HepG2 (cell line): ENCODE measurements around the gene NUPR2. TPM values are rescaled to one million over a fixed set of nuclear protein-coding genes. Genes with fewer than 3 reads are reported as not detected.

Source experiments
- IRX3 ChIP-seq: sonication (generic); formaldehyde crosslinking; IDR thresholded peaks from 2 replicates; pipeline ENCODE4 v1.8.1; 2023; ENCODE audit warnings: mild to moderate bottlenecking, low read depth, missing genetic modification reagents, borderline replicate concordance
- KLF15 ChIP-seq: sonication (generic); formaldehyde crosslinking; IDR thresholded peaks from 2 replicates; pipeline ENCODE4 v1.8.1; 2023; ENCODE audit warnings: borderline replicate concordance, mild to moderate bottlenecking, inconsistent platforms, missing genetic modification reagents, mixed read lengths
- NONO ChIP-seq, 2 experiments: fragments of 450-650 bp in 1 of 2; sonication (generic) in 1 of 2; formaldehyde crosslinking in 1 of 2; IDR thresholded peaks in 1 of 2; conservative IDR thresholded peaks in 1 of 2; 2 replicates each; pipeline versions ENCODE4 v1.6.1 to v1.8.0; 2017 to 2022; ENCODE audit warnings: mild to moderate bottlenecking in 1 of 2, missing genetic modification reagents in 1 of 2, moderate library complexity in 1 of 2
- RFXANK ChIP-seq: IDR thresholded peaks from 2 replicates; pipeline ENCODE4 v1.6.1; 2016
- RNF2 ChIP-seq: fragments of 450-650 bp; conservative IDR thresholded peaks from 2 replicates; pipeline ENCODE4 v1.6.1; 2016; ENCODE audit warnings: low read depth
- SAP130 ChIP-seq: IDR thresholded peaks from 2 replicates; pipeline ENCODE4 v1.6.1; 2016; ENCODE audit warnings: low read depth
- ZNF318 ChIP-seq: sonication (generic); formaldehyde crosslinking; IDR thresholded peaks from 2 replicates; pipeline ENCODE4 v1.4.0; 2020; ENCODE audit warnings: mild to moderate bottlenecking, missing genetic modification reagents
- ZNF350 ChIP-seq: sonication (generic); formaldehyde crosslinking; IDR thresholded peaks from 2 replicates; pipeline ENCODE4 v1.4.0; 2020; ENCODE audit warnings: mild to moderate bottlenecking, low read depth, missing genetic modification reagents, borderline replicate concordance
- ZNF431 ChIP-seq: sonication (generic); formaldehyde crosslinking; IDR thresholded peaks from 2 replicates; pipeline ENCODE4 v1.9.0; 2022; ENCODE audit warnings: missing genetic modification reagents, low read depth, mild to moderate bottlenecking, borderline replicate concordance
- ZNF75D ChIP-seq: sonication (generic); formaldehyde crosslinking; IDR thresholded peaks from 2 replicates; pipeline ENCODE4 v1.8.1; 2023; ENCODE audit warnings: missing genetic modification reagents, mild to moderate bottlenecking, borderline replicate concordance
- polyA plus RNA-seq, 8 experiments: library from polyadenylated mRNA; depleted of rRNA in 3 of 8; stranded (reverse) in 7 of 8; unstranded in 1 of 8; fragments of >200 nt; fragmentation: Illumina TruSeq in 4 of 8; extraction: Trizol in 4 of 8; gene quantifications; 2 replicates each; pipeline versions ENCODE4 v1.2.1 to v1.2.3, GENCODE V29; 2011 to 2016; ENCODE audit warnings: low read depth in 4 of 8, missing spikeins in 1 of 8, mixed read lengths in 1 of 8; ENCODE audit not compliant: insufficient read depth in 1 of 8
- total RNA-seq, 5 experiments: library from RNA; depleted of rRNA; stranded (reverse); fragments of >200 nt; fragmentation: Illumina TruSeq; extraction: Trizol; gene quantifications; 2 replicates each; pipeline ENCODE4 v1.2.3, GENCODE V29; 2016; ENCODE audit warnings: low read depth in 1 of 5
- TF ChIP-seq, protein P1 (sequence below): sonication (generic); formaldehyde crosslinking; IDR thresholded peaks from 2 replicates; pipeline ENCODE4 v1.4.0; 2020; ENCODE audit warnings: missing genetic modification reagents, mild to moderate bottlenecking, borderline replicate concordance
- TF ChIP-seq, protein P2 (sequence below): sonication (generic); formaldehyde crosslinking; IDR thresholded peaks from 2 replicates; pipeline ENCODE4 v1.4.0; 2020; ENCODE audit warnings: missing genetic modification reagents, borderline replicate concordance

NUPR2 gene
- total and polyA plus RNA-seq, 2 of the 13 experiments (the other 11 are each of a cell fraction or from before 2014, with no cell fraction given): not detected

- TF ChIP-seq IRX3 (0 out of 2 replicates have a peak, but pooled peaks have one; percentile 63), ZNF318 (no peak), SAP130 (CRISPR knock-in tag) (peak; percentile 89), ZNF75D (no peak), ZNF350 (peak; percentile 88), ZNF431 (CRISPR knock-in tag) (no peak), RFXANK (CRISPR knock-in tag) (no peak; the same call in none of the 2 replicates), KLF15 (no peak), RNF2 (peak; percentile 68; the same call in 1 of the 2 replicates), NONO (IDR thresholded peaks at IDR 0.05) (no peak), NONO (CRISPR knock-in tag; conservative IDR thresholded peaks at IDR 0.05) (peak; percentile 92)
- TF ChIP-seq, protein P1, sequence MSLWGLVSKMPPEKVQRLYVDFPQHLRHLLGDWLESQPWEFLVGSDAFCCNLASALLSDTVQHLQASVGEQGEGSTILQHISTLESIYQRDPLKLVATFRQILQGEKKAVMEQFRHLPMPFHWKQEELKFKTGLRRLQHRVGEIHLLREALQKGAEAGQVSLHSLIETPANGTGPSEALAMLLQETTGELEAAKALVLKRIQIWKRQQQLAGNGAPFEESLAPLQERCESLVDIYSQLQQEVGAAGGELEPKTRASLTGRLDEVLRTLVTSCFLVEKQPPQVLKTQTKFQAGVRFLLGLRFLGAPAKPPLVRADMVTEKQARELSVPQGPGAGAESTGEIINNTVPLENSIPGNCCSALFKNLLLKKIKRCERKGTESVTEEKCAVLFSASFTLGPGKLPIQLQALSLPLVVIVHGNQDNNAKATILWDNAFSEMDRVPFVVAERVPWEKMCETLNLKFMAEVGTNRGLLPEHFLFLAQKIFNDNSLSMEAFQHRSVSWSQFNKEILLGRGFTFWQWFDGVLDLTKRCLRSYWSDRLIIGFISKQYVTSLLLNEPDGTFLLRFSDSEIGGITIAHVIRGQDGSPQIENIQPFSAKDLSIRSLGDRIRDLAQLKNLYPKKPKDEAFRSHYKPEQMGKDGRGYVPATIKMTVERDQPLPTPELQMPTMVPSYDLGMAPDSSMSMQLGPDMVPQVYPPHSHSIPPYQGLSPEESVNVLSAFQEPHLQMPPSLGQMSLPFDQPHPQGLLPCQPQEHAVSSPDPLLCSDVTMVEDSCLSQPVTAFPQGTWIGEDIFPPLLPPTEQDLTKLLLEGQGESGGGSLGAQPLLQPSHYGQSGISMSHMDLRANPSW (CRISPR knock-in tag): no peak
- TF ChIP-seq, protein P2, sequence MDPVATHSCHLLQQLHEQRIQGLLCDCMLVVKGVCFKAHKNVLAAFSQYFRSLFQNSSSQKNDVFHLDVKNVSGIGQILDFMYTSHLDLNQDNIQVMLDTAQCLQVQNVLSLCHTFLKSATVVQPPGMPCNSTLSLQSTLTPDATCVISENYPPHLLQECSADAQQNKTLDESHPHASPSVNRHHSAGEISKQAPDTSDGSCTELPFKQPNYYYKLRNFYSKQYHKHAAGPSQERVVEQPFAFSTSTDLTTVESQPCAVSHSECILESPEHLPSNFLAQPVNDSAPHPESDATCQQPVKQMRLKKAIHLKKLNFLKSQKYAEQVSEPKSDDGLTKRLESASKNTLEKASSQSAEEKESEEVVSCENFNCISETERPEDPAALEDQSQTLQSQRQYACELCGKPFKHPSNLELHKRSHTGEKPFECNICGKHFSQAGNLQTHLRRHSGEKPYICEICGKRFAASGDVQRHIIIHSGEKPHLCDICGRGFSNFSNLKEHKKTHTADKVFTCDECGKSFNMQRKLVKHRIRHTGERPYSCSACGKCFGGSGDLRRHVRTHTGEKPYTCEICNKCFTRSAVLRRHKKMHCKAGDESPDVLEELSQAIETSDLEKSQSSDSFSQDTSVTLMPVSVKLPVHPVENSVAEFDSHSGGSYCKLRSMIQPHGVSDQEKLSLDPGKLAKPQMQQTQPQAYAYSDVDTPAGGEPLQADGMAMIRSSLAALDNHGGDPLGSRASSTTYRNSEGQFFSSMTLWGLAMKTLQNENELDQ (CRISPR knock-in tag): no peak
Measured at GRCh38 chr7:56106108-56107073, 9.8 kb downstream of the NUPR2 start, which contains the start of gene CHCHD2 (continued).
